ENCODE data around the gene PSME1. TPM values are rescaled to one million over a fixed set of nuclear protein-coding genes. Genes with fewer than 3 reads are reported as not detected.

Gene PSME1
- total RNA-seq, 2 donors from 2014 or later = 199 to 235 TPM

GRCh38 chr14:24092505-24093206 lies 43.3 kb upstream of the PSME1 start:
- no peak for TF ChIP-seq CTCF (IDR thresholded peaks at IDR 0.05)
- peak overlapping the region in 1 of 2 donors; percentile 29 for H3K9ac ChIP-seq (ENCODE audit: low read depth in 2 of 2, low read length in 2 of 2)
- no peak overlapping the region for H3K4me3 ChIP-seq
- H3K27me3 ChIP-seq = no peaks in the 10 kb centered on the region
- H3K4me1 ChIP-seq = peaks cover 8% of the 10 kb centered on the region
- H3K9me3 ChIP-seq = no peaks in the 10 kb centered on the region
- H3K27ac ChIP-seq = peak overlapping the region; percentile 99
- peak; percentile 28 for DNase-seq
- H3K36me3 ChIP-seq = no peaks in the 10 kb centered on the region
- intact Hi-C loops (cut with DNase I) = no loop called here

GRCh38 chr14:24093207-24093900 lies 42.6 kb upstream of the PSME1 start:
- TF ChIP-seq CTCF (IDR thresholded peaks at IDR 0.05) = no peak
- intact Hi-C loops (cut with DNase I) = no loop called here
- peaks cover 4% of the 10 kb centered on the region for H3K36me3 ChIP-seq
- peak; percentile 27 for DNase-seq
- peak overlapping the region; percentile 97 for H3K4me3 ChIP-seq
- H3K27ac ChIP-seq = peak overlapping the region; percentile 99
- H3K27me3 ChIP-seq = no peaks in the 10 kb centered on the region
- H3K4me1 ChIP-seq = peaks cover 8% of the 10 kb centered on the region
- H3K9ac ChIP-seq (ENCODE audit: low read depth in 2 of 2, low read length in 2 of 2) = peak overlapping the region; percentile 98 to 100
- no peaks in the 10 kb centered on the region for H3K9me3 ChIP-seq

GRCh38 chr14:24093901-24094840 lies 41.8 kb upstream of the PSME1 start, which contains the start of gene PCK2:
Gene PCK2 (plus strand): TSS chr14:24094311. CDS start chr14:24094406, 95 bp downstream.
- peak within 1 kb of the TSS; percentile 98 to 100 for H3K9ac ChIP-seq (ENCODE audit: low read depth in 2 of 2, low read length in 2 of 2)
- TF ChIP-seq CTCF (IDR thresholded peaks at IDR 0.05) = no peak
- intact Hi-C loops (cut with DNase I) = no loop called here
- peak; percentile 96 for DNase-seq
- H3K9me3 ChIP-seq = no peaks in the 10 kb centered on the region
- H3K4me1 ChIP-seq = peaks cover 8% of the 10 kb centered on the region
- H3K27ac ChIP-seq = peak within 1 kb of the TSS; percentile 99
- H3K4me3 ChIP-seq = peak within 1 kb of the TSS; percentile 97
- no peaks in the 10 kb centered on the region for H3K27me3 ChIP-seq
- H3K36me3 ChIP-seq = peaks cover 10% of the 10 kb centered on the region

- Histone ChIP-seq H3K27ac (peak overlapping the region; percentile 99), H3K4me1 (peaks cover 8% of the 10 kb centered on the region), H3K27me3 (no peaks in the 10 kb centered on the region), H3K9ac (ENCODE audit: low read depth in 2 of 2, low read length in 2 of 2) (peak overlapping the region; percentile 98 to 100), H3K4me3 (peak overlapping the region; percentile 97), H3K36me3 (peaks cover 10% of the 10 kb centered on the region), H3K9me3 (no peaks in the 10 kb centered on the region)
- intact Hi-C loops (cut with DNase I) = no loop called here
- TF ChIP-seq CTCF (IDR thresholded peaks at IDR 0.05) = no peak
- no peak for DNase-seq
These were observed 41.1 kb upstream of the PSME1 start for GRCh38 chr14:24094841-24095270.

Data from colonic mucosa (tissue), 4 donors.